Activated CD8-positive, alpha-beta memory T cell treated with anti-CD3 and anti-CD28 coated beads for 36 hours (primary cell): ENCODE data around the gene MRPS22. TPM values are rescaled to one million over a fixed set of nuclear protein-coding genes. Genes with fewer than 3 reads are reported as not detected.
"Not testable (repeated sequence)": the region's sequence is repeated elsewhere in the genome, so short reads cannot be mapped to it uniquely, and the experiment has no call there.

Experiments
- CTCF ChIA-PET: fragments of 350-600 bp; sonication (Branson Sonifier 250); formaldehyde crosslinking; loops from one replicate; lab custom pipeline; 2021; ENCODE audit warnings: antibody characterized with exemption; lab: Charles Lee
- POLR2A ChIA-PET: fragments of 350-600 bp; sonication (Branson Sonifier 250); formaldehyde crosslinking; loops from one replicate; lab custom pipeline; 2021; ENCODE audit warnings: antibody characterized with exemption; lab: Charles Lee
- total RNA-seq, 2 experiments: library from RNA; stranded (reverse); gene quantifications; one replicate each; pipeline ENCODE4 v1.2.3, GENCODE V29; 2021

The MRPS22 gene
- total RNA-seq, 2 experiments from 2014 or later: 71.1 to 72.4 TPM

DNA sequence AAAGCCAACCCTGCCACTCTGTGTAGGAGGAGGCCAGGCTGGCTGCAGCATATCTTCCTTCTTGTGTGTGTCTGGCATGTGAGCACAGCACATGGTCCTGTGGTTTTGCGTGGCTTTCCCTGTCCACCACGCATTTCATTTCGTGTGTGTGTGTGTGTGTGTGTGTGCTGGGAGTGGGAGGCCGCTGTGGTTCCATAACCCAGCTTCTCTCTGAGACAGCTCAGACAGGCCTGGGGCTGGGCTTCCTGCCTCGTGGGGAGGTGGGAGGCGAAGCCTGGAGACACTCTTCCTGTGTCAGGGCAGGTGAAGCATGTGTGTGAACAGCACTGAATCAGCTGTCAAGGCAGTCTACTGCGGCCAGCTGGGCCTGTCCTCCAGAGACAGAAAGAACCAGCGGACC is 16.0 kb upstream of the MRPS22 start:
- ChIA-PET POLR2A (no interaction called here), CTCF (interaction anchor here (1.5 kb wide), 1 partner anchor 18 kb away, joined by 3 read pairs; no protein-coding TSS in a partner anchor)

DNA sequence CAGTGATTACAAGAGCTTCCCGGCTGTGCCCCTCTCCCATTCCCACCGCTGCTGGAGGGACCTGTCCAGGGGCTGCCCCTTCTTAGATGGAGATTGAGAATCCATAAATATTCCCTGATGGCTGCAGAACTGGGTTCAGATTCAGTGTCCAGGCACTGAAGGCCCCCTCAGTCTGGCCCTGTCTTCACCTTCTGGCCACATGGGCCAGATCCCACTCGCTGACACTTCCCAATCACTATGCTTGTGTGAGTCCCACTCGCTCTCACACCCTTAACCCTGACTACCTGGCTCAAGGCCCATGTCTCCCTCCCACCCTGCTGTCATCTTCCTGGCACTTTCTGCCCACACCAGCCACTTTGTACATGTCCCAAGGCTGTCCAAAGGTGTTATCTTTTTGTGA is 15.5 kb upstream of the MRPS22 start:
- CTCF ChIA-PET: interaction anchor here (1.1 to 2.1 kb wide), 4 partner anchors 10 to 392 kb away, joined by 3 to 16 read pairs (median 5); no protein-coding TSS in a partner anchor
- POLR2A ChIA-PET: no interaction called here

- CTCF ChIA-PET: interaction anchor here (0.6 to 2.1 kb wide), 16 partner anchors 10 to 914 kb away, joined by 3 to 16 read pairs (median 4); partner anchors contain the start of genes CEP70 and MRPS22
- POLR2A ChIA-PET: no interaction called here
Measured at GRCh38 chr3:139329364-139329850, 14.4 kb upstream of the MRPS22 start.

- ChIA-PET CTCF (interaction anchor here (0.5 kb wide), 1 partner anchor 232 kb away, joined by 3 read pairs; no protein-coding TSS in a partner anchor), POLR2A (no interaction called here)
Measured at GRCh38 chr3:139332092-139332491, 11.7 kb upstream of the MRPS22 start.

- POLR2A ChIA-PET, CTCF ChIA-PET: not testable (repeated sequence)
Measured at GRCh38 chr3:139334675-139335074, 9.1 kb upstream of the MRPS22 start.

DNA sequence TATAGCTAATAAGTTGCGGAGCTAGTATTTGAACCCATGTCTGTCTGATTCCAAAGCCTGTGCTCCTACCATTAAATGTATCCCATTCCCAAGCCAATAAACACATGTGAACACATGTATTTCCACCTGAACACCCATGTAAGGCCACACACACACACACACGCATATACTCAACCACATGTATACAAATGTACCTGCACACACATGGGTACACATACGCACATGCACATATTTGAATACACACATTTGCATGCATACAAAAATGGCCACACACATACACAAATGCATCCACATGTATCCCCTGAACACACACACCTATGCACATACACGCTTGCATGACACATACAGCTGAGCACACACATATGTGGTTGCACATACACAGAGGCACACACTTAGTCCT is 5.4 kb upstream of the MRPS22 start:
- CTCF ChIA-PET: interaction anchor here (1.4 kb wide), 1 partner anchor 226 kb away, joined by 4 read pairs; no protein-coding TSS in a partner anchor
- POLR2A ChIA-PET: no interaction called here

DNA sequence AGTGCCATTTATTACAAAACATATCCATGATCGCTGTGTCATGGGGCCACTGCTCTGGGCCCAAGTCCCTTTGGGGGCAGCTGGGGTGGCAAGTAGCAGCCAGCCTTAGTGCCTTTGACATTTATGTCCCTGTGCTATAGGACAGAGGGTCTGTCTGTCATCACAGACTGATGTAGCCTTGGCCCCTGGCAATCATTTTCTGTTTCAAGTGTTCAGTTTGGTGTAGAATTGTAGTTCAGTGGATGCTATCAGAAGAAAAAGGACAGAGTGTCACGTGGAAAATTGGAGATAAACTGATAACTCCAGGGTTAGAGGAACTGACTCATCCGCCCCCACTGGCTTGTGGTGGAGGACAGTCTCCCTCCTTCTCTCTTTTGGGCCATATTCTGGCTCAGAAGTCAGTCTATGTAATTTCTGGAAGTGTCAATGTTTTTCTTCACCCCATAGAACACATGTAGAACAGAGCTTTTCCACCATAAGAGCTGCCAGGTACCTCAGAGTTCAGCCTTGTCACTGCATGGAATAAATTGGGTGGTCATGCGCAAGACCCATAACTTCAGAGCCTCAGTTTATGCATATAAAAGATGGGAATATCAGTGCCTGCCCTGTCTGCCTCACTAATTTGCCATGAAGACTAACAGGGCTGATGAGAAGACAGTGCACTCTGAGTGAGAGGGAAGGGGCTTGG is 4.5 kb upstream of the MRPS22 start:
- ChIA-PET POLR2A (no interaction called here), CTCF (interaction anchor here (1.1 to 1.4 kb wide), 2 partner anchors 10 to 227 kb away, joined by 4 read pairs; no protein-coding TSS in a partner anchor)

DNA sequence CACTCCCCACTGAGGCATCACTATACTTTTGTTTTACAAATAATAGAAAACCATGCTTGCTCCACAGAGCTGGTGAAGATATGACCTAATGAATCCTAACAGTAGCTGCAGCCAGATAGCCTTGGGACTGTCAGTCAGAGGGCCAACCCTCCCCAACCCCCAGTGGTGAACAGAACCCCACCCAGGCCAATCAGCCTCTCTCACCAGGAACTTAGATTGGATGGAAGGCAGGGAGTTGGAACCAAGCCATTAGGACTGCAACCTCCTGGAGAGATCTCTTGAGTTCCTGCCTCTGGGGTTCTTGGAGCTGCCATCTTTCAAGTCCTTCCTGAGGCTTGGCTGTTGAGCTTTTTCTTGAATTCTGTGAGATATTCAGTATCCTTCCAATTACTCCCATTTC is 3.0 kb upstream of the MRPS22 start:
- ChIA-PET POLR2A (no interaction called here), CTCF (interaction anchor here (0.7 to 1.3 kb wide), 3 partner anchors 11 to 168 kb away, joined by 3 to 4 read pairs (median 4); no protein-coding TSS in a partner anchor)

DNA sequence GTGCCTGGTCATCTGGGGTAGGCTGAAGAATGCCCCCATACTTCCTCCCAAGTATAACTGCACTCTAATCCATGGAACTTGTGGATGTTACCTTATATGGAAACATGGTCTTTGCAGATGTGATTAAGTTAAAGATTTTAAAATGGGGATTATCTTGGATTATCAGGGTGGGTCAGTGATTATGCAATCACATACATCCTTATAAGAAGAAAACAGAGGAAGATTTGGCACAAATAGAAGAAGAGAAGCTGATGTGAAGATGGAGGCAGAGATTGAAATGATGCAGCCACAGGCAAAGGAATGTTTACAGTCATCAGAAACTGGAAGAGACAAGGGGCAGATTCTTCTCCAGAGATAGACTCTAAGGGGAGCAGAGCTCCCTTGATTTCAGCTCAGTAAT is 1.8 kb upstream of the MRPS22 start:
- POLR2A ChIA-PET: no interaction called here

GRCh38 chr3:139346771-139347170 is 3.0 kb downstream of the MRPS22 start:
- POLR2A ChIA-PET: no interaction called here
- CTCF ChIA-PET: interaction anchor here (0.6 kb wide), 1 partner anchor 41 kb away, joined by 3 read pairs; no protein-coding TSS in a partner anchor

More for the DNA sequence above, 1.8 kb upstream of the MRPS22 start:
- CTCF ChIA-PET: interaction anchor here (1.3 kb wide), 1 partner anchor 13 kb away, joined by 4 read pairs; no protein-coding TSS in a partner anchor

DNA sequence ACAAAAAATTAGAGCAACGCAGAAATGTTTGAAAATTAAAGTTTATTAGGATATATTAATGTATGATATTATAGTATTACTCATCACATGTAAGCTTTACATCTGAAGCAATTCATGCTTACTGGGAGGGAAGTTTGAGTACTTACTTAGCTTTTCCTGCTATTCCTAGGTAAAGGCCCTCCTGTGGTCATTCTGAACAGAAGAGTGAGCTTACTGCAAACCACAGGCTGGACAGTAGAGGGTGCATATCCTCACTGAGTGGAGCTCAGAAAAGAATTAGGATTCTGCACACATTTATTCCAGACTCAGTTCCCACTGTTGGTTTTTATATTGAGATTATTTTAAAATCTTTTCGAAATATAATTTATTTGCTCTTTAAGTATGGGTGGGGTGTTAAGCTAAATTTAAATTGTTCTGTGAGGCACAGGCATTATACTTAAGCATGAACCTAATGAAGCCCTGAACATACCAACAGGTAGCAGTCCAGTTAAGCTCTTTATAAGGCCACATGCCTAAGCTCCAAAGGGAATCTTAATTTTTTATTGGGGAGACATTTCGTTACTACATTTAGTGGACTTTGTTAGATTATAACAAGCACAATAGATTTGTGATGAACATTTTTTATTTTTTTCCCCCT is 10.2 kb downstream of the MRPS22 start:
- POLR2A ChIA-PET: interaction anchor here (1.3 kb wide), 1 partner anchor 10 kb away, joined by 5 read pairs; the partner anchor contains the start of gene MRPS22
- CTCF ChIA-PET: interaction anchor here (0.6 to 1.1 kb wide), 3 partner anchors 9 to 25 kb away, joined by 3 to 4 read pairs (median 3); partner anchors contain the start of gene MRPS22

DNA sequence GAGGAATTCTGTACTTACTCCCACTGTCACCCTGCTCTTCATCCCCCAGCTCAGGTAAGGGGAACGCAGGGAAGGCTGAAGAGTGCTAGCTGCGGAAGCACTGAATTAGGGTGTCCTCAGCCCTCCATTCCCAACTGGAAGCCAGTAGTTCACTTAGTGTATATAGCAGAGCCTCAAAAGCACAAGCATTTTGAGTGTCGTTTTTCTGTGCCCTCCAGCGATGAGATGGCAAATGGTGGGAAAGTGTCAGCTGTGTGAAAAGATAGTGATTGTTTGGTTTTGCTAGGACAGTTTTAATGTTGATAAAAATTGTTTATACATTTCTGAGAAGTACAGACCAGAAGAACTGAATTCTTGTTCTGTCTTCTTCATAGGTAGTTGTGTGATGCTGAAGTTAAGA is 10.8 kb downstream of the MRPS22 start:
- ChIA-PET POLR2A (interaction anchor here (1.3 kb wide), 1 partner anchor 10 kb away, joined by 5 read pairs; the partner anchor contains the start of gene MRPS22), CTCF (interaction anchor here (0.7 to 1.1 kb wide), 2 partner anchors 11 to 26 kb away, joined by 3 to 4 read pairs; partner anchors contain the start of gene MRPS22)

GRCh38 chr3:139355476-139355875 is 11.7 kb downstream of the MRPS22 start:
- ChIA-PET POLR2A (no interaction called here), CTCF (no interaction called here)

- POLR2A ChIA-PET: no interaction called here
- CTCF ChIA-PET: no interaction called here
Measured at GRCh38 chr3:139355891-139356290, 12.1 kb downstream of the MRPS22 start.

DNA sequence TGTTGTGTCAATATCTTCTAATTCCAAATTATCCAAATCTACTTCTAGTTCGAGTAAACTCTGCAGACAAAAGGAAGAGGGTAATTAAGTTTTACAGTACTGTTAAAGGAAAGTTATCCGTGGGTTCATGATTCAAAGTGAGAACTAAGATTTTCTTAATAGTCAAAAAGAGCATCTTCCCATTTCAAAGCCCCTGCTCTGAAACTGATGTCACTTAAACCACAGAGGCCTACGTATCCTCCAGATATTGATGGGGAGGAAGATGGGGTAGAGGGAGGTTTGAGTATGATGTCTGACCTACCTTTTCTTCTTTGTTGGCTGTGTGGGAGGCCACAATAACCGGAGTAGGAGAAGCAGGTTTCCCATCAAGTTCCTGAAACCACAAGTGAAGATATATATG is 14.1 kb downstream of the MRPS22 start:
- CTCF ChIA-PET: no interaction called here
- POLR2A ChIA-PET: no interaction called here

DNA sequence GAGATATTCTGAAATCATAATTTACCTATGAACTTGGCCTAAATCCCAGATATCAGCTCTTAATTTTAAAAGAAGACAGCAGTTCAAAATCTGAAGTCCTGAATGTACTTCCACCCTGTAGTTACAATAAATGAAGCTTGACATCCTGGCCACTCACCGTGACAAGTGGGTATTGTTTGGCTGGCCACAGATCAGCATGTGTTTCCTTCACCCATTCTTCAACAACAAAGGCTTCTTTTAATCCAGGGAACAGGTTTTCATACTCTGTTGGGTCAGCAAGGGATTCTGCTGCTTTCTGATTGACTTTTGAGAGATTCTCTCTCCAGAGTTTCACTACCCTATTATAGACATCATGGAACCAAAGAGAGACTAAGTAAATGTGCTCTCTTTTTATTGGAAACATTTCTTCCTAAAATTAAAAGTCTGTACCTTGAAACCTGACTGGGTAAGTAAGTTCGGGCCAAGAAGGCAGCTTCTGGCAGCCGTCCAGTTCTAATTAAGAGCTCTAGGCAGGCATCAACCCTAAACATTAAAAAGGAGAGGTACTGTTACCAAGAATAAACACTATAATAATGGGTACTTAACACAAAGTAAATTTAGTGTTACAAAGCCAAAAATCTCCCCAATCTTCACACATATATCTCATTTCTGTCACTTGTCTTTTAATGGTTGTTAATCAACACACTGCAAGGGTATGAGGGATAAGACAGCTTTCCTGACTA is 15.2 kb downstream of the MRPS22 start:
- CTCF ChIA-PET: no interaction called here
- POLR2A ChIA-PET: interaction anchor here (0.8 kb wide), 1 partner anchor 30 kb away, joined by 3 read pairs; the partner anchor contains the start of gene COPB2

- POLR2A ChIA-PET: no interaction called here
- CTCF ChIA-PET: no interaction called here
Measured at GRCh38 chr3:139361276-139361675, 17.5 kb downstream of the MRPS22 start.

DNA sequence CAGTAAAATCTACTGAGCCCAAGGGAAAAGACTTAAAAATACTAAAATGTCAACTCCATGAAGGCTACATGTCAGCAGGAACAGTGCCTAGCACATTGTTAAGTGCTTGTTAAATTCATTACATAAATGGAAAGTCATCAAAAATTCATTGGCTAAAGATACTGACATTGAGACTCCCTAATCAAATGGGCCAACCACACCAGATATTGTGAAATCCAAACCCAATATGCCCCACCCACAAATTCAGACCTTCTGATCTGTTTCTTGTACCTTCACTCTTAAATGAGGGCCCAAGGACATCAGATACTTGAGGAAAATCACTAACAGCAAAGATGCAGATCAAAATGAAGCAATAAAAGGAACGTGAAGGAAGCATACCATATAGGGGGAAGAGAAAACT is 20.7 kb downstream of the MRPS22 start:
- POLR2A ChIA-PET: no interaction called here
- CTCF ChIA-PET: no interaction called here

- CTCF ChIA-PET: no interaction called here
- POLR2A ChIA-PET: no interaction called here
Measured at GRCh38 chr3:139374099-139374498, 30.3 kb downstream of the MRPS22 start.
